Astrocyte (in vitro differentiated cells and primary cell): ENCODE results near the gene UHRF1.

Experiments
- EZH2 ChIP-seq: IDR thresholded peaks from 2 replicates; pipeline ENCODE4 v1.6.1; 2012; ENCODE audit warnings: mild to moderate bottlenecking, low read length, inconsistent platforms; ENCODE audit not compliant: insufficient read depth
- TF ChIP-seq, protein P1 (sequence below): IDR thresholded peaks from 2 replicates; pipeline ENCODE4 v1.5.1; 2011; ENCODE audit warnings: low read depth, mild to moderate bottlenecking, inconsistent platforms, low read length, moderate library complexity; ENCODE audit not compliant: insufficient read depth

DNA sequence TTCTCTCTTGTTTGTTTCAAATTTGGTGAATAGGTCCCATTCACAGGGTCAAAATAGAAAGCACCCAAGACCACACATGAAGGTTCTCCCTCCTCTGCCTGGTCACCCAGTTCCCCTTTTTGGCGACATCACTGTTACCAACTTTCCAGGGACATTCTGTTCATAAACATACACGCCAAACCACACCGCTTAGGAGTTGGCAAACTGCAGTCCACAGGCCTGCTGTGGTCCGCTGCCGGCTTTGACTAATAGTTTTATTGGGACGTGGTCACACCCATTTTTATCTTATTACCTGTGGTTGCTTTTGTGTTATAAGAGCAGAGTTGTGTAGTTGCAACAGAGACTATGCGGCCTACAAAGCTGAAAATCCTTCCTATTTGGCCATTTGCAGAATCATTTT, 24.2 kb downstream of the UHRF1 start:
- TF ChIP-seq EZH2, result no peak
- TF ChIP-seq, protein P1, sequence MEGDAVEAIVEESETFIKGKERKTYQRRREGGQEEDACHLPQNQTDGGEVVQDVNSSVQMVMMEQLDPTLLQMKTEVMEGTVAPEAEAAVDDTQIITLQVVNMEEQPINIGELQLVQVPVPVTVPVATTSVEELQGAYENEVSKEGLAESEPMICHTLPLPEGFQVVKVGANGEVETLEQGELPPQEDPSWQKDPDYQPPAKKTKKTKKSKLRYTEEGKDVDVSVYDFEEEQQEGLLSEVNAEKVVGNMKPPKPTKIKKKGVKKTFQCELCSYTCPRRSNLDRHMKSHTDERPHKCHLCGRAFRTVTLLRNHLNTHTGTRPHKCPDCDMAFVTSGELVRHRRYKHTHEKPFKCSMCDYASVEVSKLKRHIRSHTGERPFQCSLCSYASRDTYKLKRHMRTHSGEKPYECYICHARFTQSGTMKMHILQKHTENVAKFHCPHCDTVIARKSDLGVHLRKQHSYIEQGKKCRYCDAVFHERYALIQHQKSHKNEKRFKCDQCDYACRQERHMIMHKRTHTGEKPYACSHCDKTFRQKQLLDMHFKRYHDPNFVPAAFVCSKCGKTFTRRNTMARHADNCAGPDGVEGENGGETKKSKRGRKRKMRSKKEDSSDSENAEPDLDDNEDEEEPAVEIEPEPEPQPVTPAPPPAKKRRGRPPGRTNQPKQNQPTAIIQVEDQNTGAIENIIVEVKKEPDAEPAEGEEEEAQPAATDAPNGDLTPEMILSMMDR, result no peak
